ENCODE data around the gene TEX19. TPM values are rescaled to one million over a fixed set of nuclear protein-coding genes. Genes with fewer than 3 reads are reported as not detected.

Gene TEX19
- total and polyA plus RNA-seq, 10 donors = not detected

- no peak for DNase-seq
- peaks cover 6 to 34% (median 23%) of the 10 kb centered on the region in 6 donors for H3K4me1 ChIP-seq
- no peak for TF ChIP-seq CTCF (IDR thresholded peaks at IDR 0.05 in 8 of 11, conservative IDR thresholded peaks at IDR 0.05 in 3 of 11)
- TF ChIP-seq POLR2AphosphoS5 (IDR thresholded peaks at IDR 0.05) = no peak
- TF ChIP-seq POLR2A (IDR thresholded peaks at IDR 0.05) = no peak
- no peak overlapping the region for H3K27ac ChIP-seq
- intact Hi-C loops (cut with DNase I; ENCODE audit: low total_unique reads) = no loop called here
- WGBS, 5 donors = 46 to 71% (median 62%) methylated on average over 13 of the region's 13 CpGs
- no peaks in the 10 kb centered on the region for H3K27me3 ChIP-seq (replicated peaks in 1 of 7)
- no peaks in the 10 kb centered on the region for H3K9me3 ChIP-seq
- no peak overlapping the region for H3K4me3 ChIP-seq
- H3K36me3 ChIP-seq = peaks cover 0 to 74% (median 17%) of the 10 kb centered on the region in 6 donors
Observed at GRCh38 chr17:82399041-82399441, 40.0 kb downstream of the TEX19 start.

- H3K27ac ChIP-seq = peak overlapping the region in 1 of 8 donors; percentile 69
- WGBS, 5 donors = 78 to 87% (median 84%) methylated on average over 14 to 18 of the region's 18 CpGs
- intact Hi-C loops (cut with DNase I; ENCODE audit: low total_unique reads) = no loop called here
- TF ChIP-seq CTCF (IDR thresholded peaks at IDR 0.05 in 8 of 11, conservative IDR thresholded peaks at IDR 0.05 in 3 of 11) (no peak), POLR2AphosphoS5 (IDR thresholded peaks at IDR 0.05) (no peak), POLR2A (IDR thresholded peaks at IDR 0.05) (no peak)
- no peaks in the 10 kb centered on the region for H3K27me3 ChIP-seq (replicated peaks in 1 of 7)
- H3K4me1 ChIP-seq = peaks cover 6 to 38% (median 23%) of the 10 kb centered on the region in 6 donors
- no peak overlapping the region for H3K4me3 ChIP-seq
- peaks cover 0 to 74% (median 20%) of the 10 kb centered on the region in 6 donors for H3K36me3 ChIP-seq
- no peaks in the 10 kb centered on the region for H3K9me3 ChIP-seq
- DNase-seq = no peak
Observed at GRCh38 chr17:82399601-82400101, 40.6 kb downstream of the TEX19 start.

GRCh38 chr17:82400206-82400605 is 41.2 kb downstream of the TEX19 start:
- no peaks in the 10 kb centered on the region for H3K27me3 ChIP-seq (replicated peaks in 1 of 7)
- intact Hi-C loops (cut with DNase I; ENCODE audit: low total_unique reads) = no loop called here
- peaks cover 0 to 74% (median 17%) of the 10 kb centered on the region in 6 donors for H3K36me3 ChIP-seq
- no peaks in the 10 kb centered on the region for H3K9me3 ChIP-seq
- DNase-seq = no peak
- peak overlapping the region in 1 of 8 donors; percentile 6 for H3K4me3 ChIP-seq
- peak overlapping the region in 6 of 8 donors; percentile 39 to 69 (median 58) for H3K27ac ChIP-seq
- no peak for TF ChIP-seq POLR2A (IDR thresholded peaks at IDR 0.05)
- TF ChIP-seq CTCF (IDR thresholded peaks at IDR 0.05 in 8 of 11, conservative IDR thresholded peaks at IDR 0.05 in 3 of 11) = no peak
- WGBS, 5 donors = 32 to 56% (median 42%) methylated on average over 7 of the region's 7 CpGs
- peaks cover 6 to 38% (median 23%) of the 10 kb centered on the region in 6 donors for H3K4me1 ChIP-seq

DNA sequence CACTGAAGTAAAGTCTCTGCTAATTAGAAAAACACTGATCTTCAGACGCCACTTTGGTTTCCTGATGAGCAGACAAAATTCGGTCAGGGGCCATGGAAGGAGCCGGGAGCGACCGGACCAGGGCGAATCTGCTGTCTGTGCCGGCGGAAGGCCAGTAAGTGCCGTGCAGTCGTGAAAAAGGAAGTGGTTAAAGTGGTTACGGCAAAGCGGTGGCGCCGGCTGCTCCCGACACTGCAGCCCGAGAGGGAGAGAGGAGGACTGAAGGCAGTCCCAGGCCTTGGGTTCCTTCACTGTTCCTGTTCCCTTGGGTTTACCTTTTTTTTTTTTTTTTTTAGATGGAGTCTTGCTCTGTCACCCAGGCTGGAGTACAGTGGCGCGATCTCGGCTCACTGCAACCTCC is 41.8 kb downstream of the TEX19 start:
- no peak for TF ChIP-seq POLR2A (IDR thresholded peaks at IDR 0.05)
- TF ChIP-seq POLR2AphosphoS5 (IDR thresholded peaks at IDR 0.05) = peak; percentile 62 to 81 (median 65)
- TF ChIP-seq CTCF (IDR thresholded peaks at IDR 0.05 in 8 of 11, conservative IDR thresholded peaks at IDR 0.05 in 3 of 11) = peak in 1 of 11 experiments; percentile 14
- peak; percentile 93 for DNase-seq
- Histone ChIP-seq H3K27me3 (replicated peaks in 1 of 7) (no peaks in the 10 kb centered on the region), H3K36me3 (peaks cover 0 to 76% (median 16%) of the 10 kb centered on the region in 6 donors), H3K4me3 (peak overlapping the region in 2 of 8 donors; percentile 6 to 51), H3K4me1 (peaks cover 6 to 38% (median 23%) of the 10 kb centered on the region in 6 donors), H3K9me3 (no peaks in the 10 kb centered on the region), H3K27ac (peak overlapping the region in 7 of 8 donors; percentile 29 to 69 (median 57))
- WGBS, 5 donors = 12 to 50% (median 20%) methylated on average over 16 to 19 of the region's 19 CpGs
- intact Hi-C loops (cut with DNase I; ENCODE audit: low total_unique reads) = no loop called here

Measured in spleen (tissue), 11 donors.